Measurements from ENCODE around the gene RHOT2.

RHOT2 gene

DNA sequence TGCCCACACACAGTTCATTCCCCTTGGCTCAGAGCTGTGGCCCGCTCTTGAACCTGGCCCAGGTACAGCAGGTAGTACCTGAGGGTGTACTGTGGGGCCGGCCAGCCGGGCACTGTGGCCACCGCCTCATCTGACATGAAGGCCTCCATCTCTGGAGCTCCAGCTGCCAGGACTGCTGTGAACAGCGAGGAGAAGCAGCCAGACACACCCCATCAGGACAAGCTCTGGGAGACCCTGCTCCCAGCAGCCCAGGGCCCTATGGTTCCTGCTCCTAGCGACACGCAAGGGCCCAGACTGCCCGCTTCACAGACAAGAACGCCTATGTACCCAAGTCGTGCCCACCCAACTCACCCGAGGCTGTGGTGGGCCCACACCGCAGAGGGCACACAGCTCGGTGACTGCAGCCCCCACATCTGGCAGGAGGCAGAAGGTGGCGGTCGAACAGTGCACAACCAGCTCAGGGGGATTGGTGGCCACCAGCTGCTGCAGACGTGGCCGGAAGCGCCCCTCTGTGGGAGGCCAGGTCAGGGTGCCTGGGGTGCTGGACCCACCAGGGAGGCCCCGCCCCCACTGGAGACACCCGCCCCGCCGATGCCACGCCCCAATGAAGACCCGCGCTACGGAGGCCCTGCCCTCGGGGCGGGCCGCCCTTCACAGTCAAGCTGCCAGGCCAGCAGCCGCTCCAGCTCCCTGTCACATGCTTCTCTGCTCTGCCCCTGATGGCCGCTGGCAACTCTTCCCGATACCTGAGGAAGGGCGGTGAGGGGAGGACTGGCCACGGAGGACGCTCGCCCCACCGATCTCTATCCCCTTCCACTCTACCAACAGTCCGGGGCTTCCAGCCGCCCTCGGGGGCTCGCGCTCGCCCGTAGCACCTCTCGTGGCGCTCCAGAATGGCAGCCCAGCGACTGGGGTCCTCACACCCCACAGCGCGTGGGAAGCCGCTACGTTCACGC is 11.2 kb downstream of the RHOT2 start:
- H3K4me1 Mint-ChIP-seq = peaks cover 54% of the 10 kb centered on the region
- no peak for ATAC-seq
- H3K4me3 Mint-ChIP-seq = peak overlapping the region; percentile 69
- peaks cover 13% of the 10 kb centered on the region for H3K27me3 Mint-ChIP-seq
- H3K27ac Mint-ChIP-seq = peak overlapping the region; percentile 67
- H3K9me3 Mint-ChIP-seq = no peaks in the 10 kb centered on the region
- H3K36me3 Mint-ChIP-seq = peaks cover 25% of the 10 kb centered on the region

DNA sequence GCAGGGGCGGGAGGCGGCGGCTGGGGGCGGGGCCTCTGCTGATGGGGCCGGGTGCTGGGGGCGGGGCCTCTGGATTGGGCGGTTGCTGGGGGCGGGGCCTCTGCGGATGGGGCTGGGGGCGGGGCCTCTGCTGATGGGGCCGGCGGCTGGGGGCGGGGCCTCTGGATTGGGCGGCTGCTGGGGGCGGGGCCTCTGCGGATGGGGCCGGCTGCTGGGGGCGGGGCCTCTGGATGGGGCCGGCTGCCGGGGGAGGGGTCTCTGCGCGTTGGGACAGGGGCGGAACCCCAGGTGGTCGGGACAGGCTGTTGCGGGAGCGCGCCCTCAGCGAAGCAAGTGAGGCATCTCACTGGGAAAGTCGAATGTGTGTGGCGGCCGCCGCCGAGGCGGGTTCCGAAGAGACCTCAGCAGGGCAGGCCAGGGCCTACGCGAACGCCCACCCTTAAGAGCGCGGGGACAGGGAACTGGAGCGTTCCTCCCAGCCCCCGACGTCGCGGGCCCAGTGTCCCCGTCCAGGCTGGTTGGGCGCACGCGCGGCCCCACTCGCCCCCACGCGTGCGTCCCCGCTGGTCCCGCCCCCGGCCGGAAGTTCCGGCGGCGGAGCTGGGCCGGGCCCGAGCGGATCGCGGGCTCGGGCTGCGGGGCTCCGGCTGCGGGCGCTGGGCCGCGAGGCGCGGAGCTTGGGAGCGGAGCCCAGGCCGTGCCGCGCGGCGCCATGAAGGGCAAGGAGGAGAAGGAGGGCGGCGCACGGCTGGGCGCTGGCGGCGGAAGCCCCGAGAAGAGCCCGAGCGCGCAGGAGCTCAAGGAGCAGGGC is 12.1 kb downstream of the RHOT2 start, which contains the start of gene STUB1:
Gene STUB1, plus strand, starts transcription at position 597 of the 811 bp plus-strand sequence. Its CDS starts 116 bp downstream, at position 713.
- H3K27me3 Mint-ChIP-seq = peaks cover 8% of the 10 kb centered on the region
- ATAC-seq = peak; percentile 67
- peak within 1 kb of the TSS; percentile 84 for H3K4me3 Mint-ChIP-seq
- peak within 1 kb of the TSS; percentile 67 for H3K27ac Mint-ChIP-seq
- H3K4me1 Mint-ChIP-seq = peaks cover 58% of the 10 kb centered on the region
- H3K36me3 Mint-ChIP-seq = peaks cover 19% of the 10 kb centered on the region
- H3K9me3 Mint-ChIP-seq = no peaks in the 10 kb centered on the region

GRCh38 chr16:680625-680945 is 12.7 kb downstream of the RHOT2 start:
- H3K36me3 Mint-ChIP-seq = peaks cover 18% of the 10 kb centered on the region
- H3K27ac Mint-ChIP-seq = peak overlapping the region; percentile 67
- H3K27me3 Mint-ChIP-seq = peaks cover 2% of the 10 kb centered on the region
- H3K9me3 Mint-ChIP-seq = no peaks in the 10 kb centered on the region
- ATAC-seq = no peak
- peaks cover 56% of the 10 kb centered on the region for H3K4me1 Mint-ChIP-seq
- H3K4me3 Mint-ChIP-seq = peak overlapping the region; percentile 84

DNA sequence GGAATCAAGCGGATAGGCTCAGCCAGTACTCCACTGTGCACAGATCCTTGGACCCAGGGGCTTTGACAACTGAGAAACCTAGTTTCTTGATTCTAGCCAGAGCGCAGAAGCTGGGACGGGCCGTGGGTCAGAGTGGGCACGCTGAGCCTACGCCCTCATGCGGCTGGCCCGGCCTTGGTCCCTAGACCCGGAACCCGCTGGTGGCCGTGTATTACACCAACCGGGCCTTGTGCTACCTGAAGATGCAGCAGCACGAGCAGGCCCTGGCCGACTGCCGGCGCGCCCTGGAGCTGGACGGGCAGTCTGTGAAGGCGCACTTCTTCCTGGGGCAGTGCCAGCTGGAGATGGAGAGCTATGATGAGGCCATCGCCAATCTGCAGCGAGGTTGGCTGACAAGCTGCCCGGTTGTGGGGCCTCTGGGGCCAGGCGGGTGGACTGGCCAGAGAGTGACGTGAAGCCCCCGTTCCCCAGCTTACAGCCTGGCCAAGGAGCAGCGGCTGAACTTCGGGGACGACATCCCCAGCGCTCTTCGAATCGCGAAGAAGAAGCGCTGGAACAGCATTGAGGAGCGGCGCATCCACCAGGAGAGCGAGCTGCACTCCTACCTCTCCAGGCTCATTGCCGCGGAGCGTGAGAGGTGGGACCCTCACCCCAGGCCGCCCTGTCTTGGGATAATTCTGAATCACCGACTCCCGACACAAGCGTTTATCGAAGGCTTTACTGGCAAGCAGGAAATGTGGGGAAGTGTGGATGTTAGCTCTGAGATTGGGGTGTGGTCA is 13.2 kb downstream of the RHOT2 start:
- H3K27ac Mint-ChIP-seq = peak overlapping the region; percentile 67
- H3K36me3 Mint-ChIP-seq = peaks cover 21% of the 10 kb centered on the region
- ATAC-seq = no peak
- no peaks in the 10 kb centered on the region for H3K27me3 Mint-ChIP-seq
- no peaks in the 10 kb centered on the region for H3K9me3 Mint-ChIP-seq
- peaks cover 56% of the 10 kb centered on the region for H3K4me1 Mint-ChIP-seq
- peak overlapping the region; percentile 84 for H3K4me3 Mint-ChIP-seq

DNA sequence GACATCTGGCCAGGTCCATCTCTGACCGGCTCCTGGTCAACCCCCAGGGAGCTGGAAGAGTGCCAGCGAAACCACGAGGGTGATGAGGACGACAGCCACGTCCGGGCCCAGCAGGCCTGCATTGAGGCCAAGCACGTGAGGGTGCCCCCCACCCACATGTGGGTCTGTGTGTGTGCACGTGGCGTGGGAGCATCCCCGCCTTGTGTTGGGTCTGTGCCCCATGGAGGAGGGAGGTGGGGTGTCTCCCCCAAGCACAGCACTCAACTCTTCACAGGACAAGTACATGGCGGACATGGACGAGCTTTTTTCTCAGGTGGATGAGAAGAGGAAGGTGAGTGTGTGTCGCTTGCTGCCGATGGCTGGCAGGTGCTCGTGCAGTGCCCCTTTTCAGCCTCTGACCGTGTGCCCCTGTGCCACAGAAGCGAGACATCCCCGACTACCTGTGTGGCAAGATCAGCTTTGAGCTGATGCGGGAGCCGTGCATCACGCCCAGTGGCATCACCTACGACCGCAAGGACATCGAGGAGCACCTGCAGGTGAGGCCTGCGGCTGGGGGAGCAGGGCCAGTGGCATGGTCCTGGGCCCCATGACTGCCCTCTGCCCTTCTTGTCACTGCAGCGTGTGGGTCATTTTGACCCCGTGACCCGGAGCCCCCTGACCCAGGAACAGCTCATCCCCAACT is 14.0 kb downstream of the RHOT2 start:
- Mint-ChIP-seq H3K36me3 (peaks cover 25% of the 10 kb centered on the region), H3K4me3 (peak overlapping the region; percentile 84), H3K27me3 (no peaks in the 10 kb centered on the region), H3K4me1 (peaks cover 56% of the 10 kb centered on the region), H3K27ac (no peak overlapping the region), H3K9me3 (no peaks in the 10 kb centered on the region)
- ATAC-seq = no peak

DNA sequence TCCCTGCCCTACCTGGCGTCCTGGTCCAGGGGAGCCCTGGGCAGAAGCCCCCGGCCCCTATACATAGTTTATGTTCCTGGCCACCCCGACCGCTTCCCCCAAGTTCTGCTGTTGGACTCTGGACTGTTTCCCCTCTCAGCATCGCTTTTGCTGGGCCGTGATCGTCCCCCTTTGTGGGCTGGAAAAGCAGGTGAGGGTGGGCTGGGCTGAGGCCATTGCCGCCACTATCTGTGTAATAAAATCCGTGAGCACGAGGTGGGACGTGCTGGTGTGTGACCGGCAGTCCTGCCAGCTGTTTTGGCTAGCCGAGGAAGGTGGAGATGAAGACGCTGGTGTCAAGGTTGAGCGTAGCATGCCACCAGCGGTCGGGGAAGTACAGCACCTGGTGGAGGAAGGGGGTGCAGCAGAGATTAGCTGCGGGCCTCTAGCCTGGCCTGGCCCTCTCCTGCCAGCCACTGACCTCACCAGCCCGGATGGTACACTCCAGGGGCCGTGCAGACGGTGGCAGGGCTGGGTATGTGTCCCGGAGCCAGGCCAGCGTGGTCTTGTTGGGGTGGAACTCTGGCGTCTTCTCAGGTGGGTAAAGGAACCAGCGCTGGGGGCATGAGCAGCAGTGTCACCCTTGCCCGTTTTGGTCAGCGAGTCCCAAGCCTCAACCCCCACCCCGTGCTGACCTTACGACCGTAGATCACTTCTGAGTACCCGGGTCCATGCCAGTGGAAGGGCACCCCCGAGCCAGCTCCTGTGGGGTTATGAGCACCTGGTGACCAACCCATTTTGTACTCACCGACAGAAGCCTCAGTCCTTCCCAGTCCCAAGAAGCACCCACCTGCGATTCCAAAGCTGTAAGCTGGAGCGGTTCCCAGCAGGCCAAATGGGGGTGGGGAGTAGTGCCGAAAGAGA is 14.8 kb downstream of the RHOT2 start:
- peak overlapping the region; percentile 84 for H3K4me3 Mint-ChIP-seq
- H3K9me3 Mint-ChIP-seq = no peaks in the 10 kb centered on the region
- H3K4me1 Mint-ChIP-seq = peaks cover 56% of the 10 kb centered on the region
- peak overlapping the region; percentile 81 for H3K27ac Mint-ChIP-seq
- H3K36me3 Mint-ChIP-seq = peaks cover 25% of the 10 kb centered on the region
- no peak for ATAC-seq
- H3K27me3 Mint-ChIP-seq = no peaks in the 10 kb centered on the region

DNA sequence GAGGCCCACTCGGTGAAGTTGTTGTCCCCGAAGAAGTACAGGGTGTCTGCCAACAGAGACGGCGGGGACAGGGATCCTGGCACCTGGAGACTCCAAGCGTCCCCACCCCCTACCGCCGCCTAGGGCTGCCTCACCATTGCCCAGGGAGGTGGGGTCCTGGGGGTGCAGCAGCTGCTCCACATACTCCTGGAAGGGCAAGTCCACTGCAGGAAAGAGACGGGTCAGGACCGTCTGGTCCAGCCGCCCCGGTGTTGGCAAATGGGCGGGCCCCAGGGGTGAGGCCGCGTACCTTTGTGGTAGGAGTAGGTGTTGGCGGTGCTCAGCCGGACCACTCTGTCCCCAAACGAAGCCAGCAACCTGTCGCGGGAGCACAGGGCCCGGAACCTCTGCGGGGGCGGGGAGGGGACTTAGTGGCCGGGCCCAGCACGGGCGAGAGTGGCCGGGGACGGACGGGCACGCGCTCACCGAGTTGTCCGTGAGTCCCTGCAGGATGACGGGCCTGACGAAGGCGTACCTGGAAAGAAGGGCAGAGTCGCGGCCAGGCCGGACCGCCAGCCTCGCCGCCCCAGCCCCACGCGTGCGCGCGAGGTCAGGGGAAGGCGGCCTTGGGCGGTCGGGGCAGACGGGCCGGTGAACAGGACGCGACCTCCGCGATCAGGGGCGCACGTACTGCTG is 15.6 kb downstream of the RHOT2 start:
- ATAC-seq = no peak

GRCh38 chr16:684071-684794 is 16.3 kb downstream of the RHOT2 start, which contains the start of gene JMJD8:
TSS of gene JMJD8 (minus strand) at chr16:684334. CDS start at chr16:684319, 15 bp downstream.
- peaks cover 52% of the 10 kb centered on the region for H3K4me1 Mint-ChIP-seq

More for the DNA sequence above, 15.6 kb downstream of the RHOT2 start:
- H3K27ac Mint-ChIP-seq = peak overlapping the region; percentile 81
- peak overlapping the region; percentile 84 for H3K4me3 Mint-ChIP-seq
- no peaks in the 10 kb centered on the region for H3K9me3 Mint-ChIP-seq
- H3K4me1 Mint-ChIP-seq = peaks cover 51% of the 10 kb centered on the region
- no peaks in the 10 kb centered on the region for H3K27me3 Mint-ChIP-seq
- peaks cover 25% of the 10 kb centered on the region for H3K36me3 Mint-ChIP-seq

DNA sequence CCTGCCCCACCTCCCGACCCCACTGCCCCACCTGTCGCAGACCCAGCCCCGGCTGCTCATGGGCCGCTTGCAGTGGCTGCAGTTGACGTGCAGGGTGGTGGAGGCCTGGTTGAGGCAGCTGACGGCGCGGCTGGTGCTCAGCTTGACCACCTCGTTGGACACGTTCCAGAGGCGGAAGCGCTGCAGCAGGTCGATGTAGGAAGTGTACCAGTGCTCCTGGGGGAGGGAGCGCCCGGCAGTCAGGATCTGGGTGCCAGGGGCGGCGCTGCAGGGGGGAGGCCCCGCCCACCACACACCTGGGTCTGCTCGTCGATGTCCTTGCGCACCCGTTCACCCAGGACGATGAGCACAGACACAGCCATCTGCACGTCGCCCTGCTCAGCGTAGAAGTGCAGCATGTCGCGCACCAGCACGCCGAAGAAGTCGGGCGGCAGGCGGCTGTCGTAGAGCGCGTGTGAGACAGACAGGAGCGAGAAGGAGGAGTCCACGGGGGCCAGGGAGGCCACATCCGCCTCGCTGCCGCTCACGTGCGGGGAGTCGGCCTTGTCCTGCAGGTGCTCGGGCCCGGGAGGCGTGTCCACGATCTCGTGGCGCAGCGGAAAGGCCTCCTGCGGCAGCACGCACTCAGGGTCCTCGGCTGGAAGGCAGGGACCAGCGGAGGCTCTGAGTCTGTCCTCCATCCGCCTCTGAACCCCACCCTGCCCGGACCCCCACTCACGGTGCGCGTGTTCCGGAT is 17.2 kb downstream of the RHOT2 start:
- ATAC-seq = no peak
- Mint-ChIP-seq H3K27me3 (no peaks in the 10 kb centered on the region), H3K4me1 (peaks cover 51% of the 10 kb centered on the region), H3K36me3 (peaks cover 25% of the 10 kb centered on the region), H3K27ac (peak overlapping the region; percentile 81), H3K4me3 (no peak overlapping the region), H3K9me3 (no peaks in the 10 kb centered on the region)

More at GRCh38 chr16:684071-684794, 16.3 kb downstream of the RHOT2 start, which contains the start of gene JMJD8:
- peak; percentile 86 for ATAC-seq
- no peaks in the 10 kb centered on the region for H3K27me3 Mint-ChIP-seq
- H3K9me3 Mint-ChIP-seq = no peaks in the 10 kb centered on the region
- H3K36me3 Mint-ChIP-seq = peaks cover 25% of the 10 kb centered on the region
- H3K4me3 Mint-ChIP-seq = peak within 1 kb of the TSS; percentile 85
- peak within 1 kb of the TSS; percentile 81 for H3K27ac Mint-ChIP-seq

DNA sequence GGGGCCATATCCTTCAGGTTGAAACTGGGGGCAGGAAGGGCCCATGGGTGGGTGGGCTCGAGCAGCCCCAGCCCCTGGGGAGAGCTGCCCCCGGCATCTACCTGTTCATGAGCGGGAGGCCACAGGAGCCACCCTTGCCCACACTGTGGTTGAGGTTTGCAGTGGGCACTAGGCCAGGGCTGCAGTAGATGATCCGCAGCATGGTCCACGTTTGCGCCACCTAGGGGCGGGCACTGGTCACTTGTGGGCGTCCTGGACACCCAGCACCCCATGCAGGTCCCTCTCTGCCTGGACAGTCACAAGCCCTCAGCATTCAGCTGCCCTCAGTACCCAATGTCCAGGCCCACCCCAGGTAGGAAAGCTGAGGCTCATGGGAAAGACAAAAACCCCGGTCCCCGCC is 18.0 kb downstream of the RHOT2 start:
- H3K4me3 Mint-ChIP-seq = peak overlapping the region; percentile 39
- H3K27ac Mint-ChIP-seq = no peak overlapping the region
- H3K27me3 Mint-ChIP-seq = no peaks in the 10 kb centered on the region
- no peak for ATAC-seq
- H3K4me1 Mint-ChIP-seq = peaks cover 58% of the 10 kb centered on the region
- H3K36me3 Mint-ChIP-seq = peaks cover 25% of the 10 kb centered on the region
- peaks cover 2% of the 10 kb centered on the region for H3K9me3 Mint-ChIP-seq

DNA sequence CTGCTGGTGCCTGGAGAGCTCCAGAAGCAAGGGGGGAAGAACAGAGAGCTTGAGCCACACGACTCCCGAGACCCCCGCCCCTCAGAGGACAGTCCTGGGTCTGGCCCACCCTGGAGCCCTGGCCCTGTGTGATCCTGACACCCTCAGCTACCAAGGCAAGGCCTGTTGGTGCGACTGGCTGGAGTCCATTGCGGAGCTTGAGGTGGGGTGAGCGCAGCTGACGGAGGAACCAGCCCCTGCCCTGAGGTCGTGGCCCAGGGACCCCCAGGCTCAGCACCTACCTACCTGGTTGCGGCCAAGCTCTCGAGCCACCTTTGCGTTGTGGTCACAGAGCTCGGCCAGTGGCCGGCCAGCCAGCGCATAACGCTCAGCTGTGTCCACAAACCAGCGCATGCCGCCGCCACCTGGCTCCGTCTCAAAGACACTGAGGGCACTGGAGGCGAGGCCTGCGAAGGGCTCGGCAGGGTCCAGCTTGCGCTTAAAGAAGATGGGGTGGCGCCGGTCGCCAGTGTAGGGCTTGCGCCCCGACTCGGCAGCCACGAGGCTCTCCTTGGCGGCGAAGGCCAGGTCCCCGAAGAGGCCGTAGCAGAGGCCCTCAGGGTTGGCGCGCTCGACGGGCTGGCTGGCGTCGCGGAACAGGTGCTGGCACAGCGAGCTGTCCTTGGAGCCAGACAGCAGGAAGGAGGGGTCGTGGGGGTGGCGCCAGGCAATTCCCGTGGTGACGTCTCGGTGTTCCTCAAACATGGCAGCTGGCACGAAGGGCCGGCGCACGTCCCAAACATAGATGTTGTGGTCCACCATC is 18.7 kb downstream of the RHOT2 start:
- peaks cover 5% of the 10 kb centered on the region for H3K9me3 Mint-ChIP-seq
- H3K4me1 Mint-ChIP-seq = peaks cover 55% of the 10 kb centered on the region
- H3K4me3 Mint-ChIP-seq = no peak overlapping the region
- H3K27me3 Mint-ChIP-seq = no peaks in the 10 kb centered on the region
- H3K36me3 Mint-ChIP-seq = peaks cover 22% of the 10 kb centered on the region
- ATAC-seq = no peak
- no peak overlapping the region for H3K27ac Mint-ChIP-seq
